Measurements from ENCODE around the gene ZNF747. TPM values are rescaled to one million over a fixed set of nuclear protein-coding genes. Genes with fewer than 3 reads are reported as not detected.

Gene ZNF747
- total and polyA plus RNA-seq, 10 of the 15 experiments (the other 5 are each of a cell fraction or from before 2014, with no cell fraction given): 1.0 to 13.0 (median 7.2) TPM

DNA sequence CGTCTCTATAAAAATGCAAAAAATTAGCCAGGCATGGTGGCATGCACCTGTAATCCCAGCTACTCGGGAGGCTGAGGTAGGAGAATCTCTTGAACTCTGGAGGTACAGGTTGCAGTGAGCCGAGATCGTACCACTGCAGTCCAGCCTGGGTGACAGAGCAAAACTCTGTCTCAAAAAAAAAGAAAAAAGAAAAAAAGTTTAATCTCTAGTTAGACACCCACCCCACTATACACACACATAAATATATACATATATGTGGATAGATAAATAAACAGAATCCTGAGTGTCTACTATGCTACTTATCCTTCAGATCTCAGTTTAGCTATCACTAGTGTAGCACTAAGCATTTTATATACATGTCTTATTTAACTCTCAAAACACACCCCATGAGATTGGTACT, 43.4 kb downstream of the ZNF747 start (continued):
- TF ChIP-seq, protein P1, sequence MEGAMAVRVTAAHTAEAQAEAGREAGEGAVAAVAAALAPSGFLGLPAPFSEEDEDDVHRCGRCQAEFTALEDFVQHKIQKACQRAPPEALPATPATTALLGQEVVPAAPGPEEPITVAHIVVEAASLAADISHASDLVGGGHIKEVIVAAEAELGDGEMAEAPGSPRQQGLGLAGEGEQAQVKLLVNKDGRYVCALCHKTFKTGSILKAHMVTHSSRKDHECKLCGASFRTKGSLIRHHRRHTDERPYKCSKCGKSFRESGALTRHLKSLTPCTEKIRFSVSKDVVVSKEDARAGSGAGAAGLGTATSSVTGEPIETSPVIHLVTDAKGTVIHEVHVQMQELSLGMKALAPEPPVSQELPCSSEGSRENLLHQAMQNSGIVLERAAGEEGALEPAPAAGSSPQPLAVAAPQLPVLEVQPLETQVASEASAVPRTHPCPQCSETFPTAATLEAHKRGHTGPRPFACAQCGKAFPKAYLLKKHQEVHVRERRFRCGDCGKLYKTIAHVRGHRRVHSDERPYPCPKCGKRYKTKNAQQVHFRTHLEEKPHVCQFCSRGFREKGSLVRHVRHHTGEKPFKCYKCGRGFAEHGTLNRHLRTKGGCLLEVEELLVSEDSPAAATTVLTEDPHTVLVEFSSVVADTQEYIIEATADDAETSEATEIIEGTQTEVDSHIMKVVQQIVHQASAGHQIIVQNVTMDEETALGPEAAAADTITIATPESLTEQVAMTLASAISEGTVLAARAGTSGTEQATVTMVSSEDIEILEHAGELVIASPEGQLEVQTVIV (IDR thresholded peaks at IDR 0.05; ENCODE audit: borderline replicate concordance, partially characterized antibody): no peak

DNA sequence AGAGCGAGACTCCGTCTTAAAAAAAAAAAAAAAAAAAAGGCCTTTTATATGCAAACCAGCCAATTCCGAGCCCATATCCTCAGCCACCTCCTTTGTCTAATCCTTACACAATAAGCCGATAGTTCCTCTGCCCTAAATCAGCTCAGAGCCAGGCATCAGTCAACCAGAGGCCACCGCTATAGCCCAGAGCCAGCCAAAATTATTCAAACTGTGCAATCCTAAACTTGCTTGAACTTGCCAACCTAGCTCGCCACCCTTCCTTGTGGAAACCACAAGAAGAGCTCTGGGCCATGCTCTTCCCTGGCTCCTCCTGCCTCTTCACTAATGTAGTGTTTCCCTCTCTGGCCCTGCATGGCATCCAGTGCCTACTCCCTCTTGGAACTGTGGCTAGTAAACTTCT, 44.4 kb downstream of the ZNF747 start:
- in situ Hi-C loops (cut with MboI) (no loop called here), intact Hi-C loops (cut with micrococcal nuclease; ENCODE audit: unreplicated experiment) (no loop called here)
- ChIA-PET RAD21 (ENCODE audit: unreplicated experiment) (interaction anchor here (0.7 to 1.6 kb wide), 2 partner anchors 34 to 44 kb away, joined by 3 read pairs; no protein-coding TSS in a partner anchor), SMC1A (ENCODE audit: uncharacterized antibody, unreplicated experiment) (no interaction called here), POLR2A (interaction anchor here (1.1 kb wide), 1 partner anchor 58 kb away, joined by 4 read pairs; no protein-coding TSS in a partner anchor), CTCF (interaction anchor here (1.0 to 2.1 kb wide), 6 partner anchors 9 to 108 kb away, joined by 3 to 8 read pairs (median 3); partner anchors contain the start of gene ITGAL)
- no peak overlapping the region for H3K27ac ChIP-seq (ENCODE audit: control insufficient read depth, insufficient read depth)
- TF ChIP-seq, protein P2, sequence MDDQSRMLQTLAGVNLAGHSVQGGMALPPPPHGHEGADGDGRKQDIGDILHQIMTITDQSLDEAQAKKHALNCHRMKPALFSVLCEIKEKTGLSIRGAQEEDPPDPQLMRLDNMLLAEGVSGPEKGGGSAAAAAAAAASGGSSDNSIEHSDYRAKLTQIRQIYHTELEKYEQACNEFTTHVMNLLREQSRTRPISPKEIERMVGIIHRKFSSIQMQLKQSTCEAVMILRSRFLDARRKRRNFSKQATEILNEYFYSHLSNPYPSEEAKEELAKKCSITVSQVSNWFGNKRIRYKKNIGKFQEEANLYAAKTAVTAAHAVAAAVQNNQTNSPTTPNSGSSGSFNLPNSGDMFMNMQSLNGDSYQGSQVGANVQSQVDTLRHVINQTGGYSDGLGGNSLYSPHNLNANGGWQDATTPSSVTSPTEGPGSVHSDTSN (IDR thresholded peaks at IDR 0.05; ENCODE audit: insufficient replicate concordance, low read depth, low read length): no peak
- TF ChIP-seq WRNIP1 (IDR thresholded peaks at IDR 0.05; ENCODE audit: borderline replicate concordance, low read depth, low read length) (no peak), CREB1 (IDR thresholded peaks at IDR 0.05; ENCODE audit: low read depth) (no peak), SREBF2 (IDR thresholded peaks at IDR 0.05; ENCODE audit: low read length) (no peak), TCF7 (IDR thresholded peaks at IDR 0.05; ENCODE audit: borderline replicate concordance) (no peak), MYC (IDR thresholded peaks at IDR 0.05; ENCODE audit: insufficient read depth, insufficient read length, insufficient replicate concordance, low read length, severe bottlenecking) (no peak), BRCA1 (IDR thresholded peaks at IDR 0.05; ENCODE audit: low read depth, low read length) (no peak), TARDBP (IDR thresholded peaks at IDR 0.05; ENCODE audit: borderline replicate concordance) (no peak), TCF12 (IDR thresholded peaks at IDR 0.05; ENCODE audit: low read depth, low read length) (no peak), LARP7 (IDR thresholded peaks at IDR 0.05) (no peak), ZNF384 (IDR thresholded peaks at IDR 0.05; ENCODE audit: borderline replicate concordance, low read depth, low read length) (no peak), POLR2A (IDR thresholded peaks at IDR 0.05; ENCODE audit: low read depth, low read length) (no peak)
- TF ChIP-seq, protein P3, sequence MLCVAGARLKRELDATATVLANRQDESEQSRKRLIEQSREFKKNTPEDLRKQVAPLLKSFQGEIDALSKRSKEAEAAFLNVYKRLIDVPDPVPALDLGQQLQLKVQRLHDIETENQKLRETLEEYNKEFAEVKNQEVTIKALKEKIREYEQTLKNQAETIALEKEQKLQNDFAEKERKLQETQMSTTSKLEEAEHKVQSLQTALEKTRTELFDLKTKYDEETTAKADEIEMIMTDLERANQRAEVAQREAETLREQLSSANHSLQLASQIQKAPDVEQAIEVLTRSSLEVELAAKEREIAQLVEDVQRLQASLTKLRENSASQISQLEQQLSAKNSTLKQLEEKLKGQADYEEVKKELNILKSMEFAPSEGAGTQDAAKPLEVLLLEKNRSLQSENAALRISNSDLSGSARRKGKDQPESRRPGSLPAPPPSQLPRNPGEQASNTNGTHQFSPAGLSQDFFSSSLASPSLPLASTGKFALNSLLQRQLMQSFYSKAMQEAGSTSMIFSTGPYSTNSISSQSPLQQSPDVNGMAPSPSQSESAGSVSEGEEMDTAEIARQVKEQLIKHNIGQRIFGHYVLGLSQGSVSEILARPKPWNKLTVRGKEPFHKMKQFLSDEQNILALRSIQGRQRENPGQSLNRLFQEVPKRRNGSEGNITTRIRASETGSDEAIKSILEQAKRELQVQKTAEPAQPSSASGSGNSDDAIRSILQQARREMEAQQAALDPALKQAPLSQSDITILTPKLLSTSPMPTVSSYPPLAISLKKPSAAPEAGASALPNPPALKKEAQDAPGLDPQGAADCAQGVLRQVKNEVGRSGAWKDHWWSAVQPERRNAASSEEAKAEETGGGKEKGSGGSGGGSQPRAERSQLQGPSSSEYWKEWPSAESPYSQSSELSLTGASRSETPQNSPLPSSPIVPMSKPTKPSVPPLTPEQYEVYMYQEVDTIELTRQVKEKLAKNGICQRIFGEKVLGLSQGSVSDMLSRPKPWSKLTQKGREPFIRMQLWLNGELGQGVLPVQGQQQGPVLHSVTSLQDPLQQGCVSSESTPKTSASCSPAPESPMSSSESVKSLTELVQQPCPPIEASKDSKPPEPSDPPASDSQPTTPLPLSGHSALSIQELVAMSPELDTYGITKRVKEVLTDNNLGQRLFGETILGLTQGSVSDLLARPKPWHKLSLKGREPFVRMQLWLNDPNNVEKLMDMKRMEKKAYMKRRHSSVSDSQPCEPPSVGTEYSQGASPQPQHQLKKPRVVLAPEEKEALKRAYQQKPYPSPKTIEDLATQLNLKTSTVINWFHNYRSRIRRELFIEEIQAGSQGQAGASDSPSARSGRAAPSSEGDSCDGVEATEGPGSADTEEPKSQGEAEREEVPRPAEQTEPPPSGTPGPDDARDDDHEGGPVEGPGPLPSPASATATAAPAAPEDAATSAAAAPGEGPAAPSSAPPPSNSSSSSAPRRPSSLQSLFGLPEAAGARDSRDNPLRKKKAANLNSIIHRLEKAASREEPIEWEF (IDR thresholded peaks at IDR 0.05; ENCODE audit: insufficient replicate concordance, low read depth, low read length): no peak
- 95% methylated on average over 6 of the region's 6 CpGs for WGBS (ENCODE audit: insufficient coverage, insufficient replicate concordance, low lambda C conversion rate, missing lambda C conversion rate)
- no peaks in the 10 kb centered on the region for H3K9me3 ChIP-seq (replicated peaks; ENCODE audit: control insufficient read depth, insufficient read depth, low read length)
- H4K20me1 ChIP-seq (ENCODE audit: control insufficient read depth, insufficient read depth): no peaks in the 10 kb centered on the region
- no peak overlapping the region for H3K4me2 ChIP-seq (ENCODE audit: control insufficient read depth, insufficient read depth)
- H3K4me3 ChIP-seq: no peak overlapping the region
- no peak overlapping the region for H2AFZ ChIP-seq (ENCODE audit: control insufficient read depth, low read depth, low read length)
- DNase-seq (ENCODE audit: low read depth, low spot score) (no peak), FAIRE-seq (no peak), ATAC-seq (no peak)
- H3K9ac ChIP-seq (ENCODE audit: control insufficient read depth, insufficient read depth, low read length): no peak overlapping the region
- H3K36me3 ChIP-seq (ENCODE audit: control insufficient read depth in 2 of 2, insufficient read depth in 2 of 2, low read length in 1 of 2): peaks cover 13 to 27% of the 10 kb centered on the region in 2 experiments
- BruUV-seq (replicated peaks): TSS peak; percentile 51
- peaks cover 4% of the 10 kb centered on the region for H3K4me1 ChIP-seq (ENCODE audit: control insufficient read depth, insufficient read depth, low read length)
- H3K27me3 ChIP-seq (replicated peaks in 1 of 2; ENCODE audit: control insufficient read depth in 2 of 2, insufficient read depth in 2 of 2, low read length in 1 of 2): no peaks in the 10 kb centered on the region
- no peaks in the 10 kb centered on the region for H3K79me2 ChIP-seq (ENCODE audit: control insufficient read depth, insufficient read depth, low read length)
